IMR-90 (cell line): Measurements from ENCODE around the gene RAB1A. TPM values are rescaled to one million over a fixed set of nuclear protein-coding genes. Genes with fewer than 3 reads are reported as not detected.

Source experiments
- ATAC-seq: fragments of 200-7000 bp; cut with Tn5 transposase; 2 replicates; pipeline ENCODE4 v1.9.1; 2020; ENCODE audit warnings: low read depth, mild to moderate bottlenecking, moderate library complexity
- Bru-seq: library from RNA; stranded (reverse); fragments of 400-500 nt; gene quantifications from one replicate; lab custom pipeline; 2021; lab: Mats Ljungman, UMichigan
- BruChase-seq, 2 experiments: library from RNA; stranded (reverse); fragments of 400-500 nt; gene quantifications; one replicate each; lab custom pipeline; 2021; lab: Mats Ljungman, UMichigan
- BruUV-seq: library from RNA; stranded (reverse); fragments of 400-500 nt; replicated peaks from 2 replicates; lab custom pipeline; 2021; lab: Mats Ljungman, UMichigan
- CTCF ChIA-PET: fragments of 300-600 bp; formaldehyde crosslinking; extraction: SDS; loops from one replicate; lab custom pipeline; 2021; ENCODE audit warnings: antibody characterized with exemption; lab: Yijun Ruan, JAX
- POLR2A ChIA-PET: fragments of 300-600 bp; sonication (Branson Sonifier 250); formaldehyde crosslinking; loops from one replicate; lab custom pipeline; 2022; ENCODE audit warnings: antibody characterized with exemption; ENCODE audit not compliant: unreplicated experiment; lab: Charles Lee
- DNase-seq: peaks from one replicate; pipeline ENCODE4 v3.0.0; 2013
- H2AFZ ChIP-seq: replicated peaks from 2 replicates; pipeline ENCODE3; 2013; ENCODE audit warnings: low read length, mild to moderate bottlenecking; ENCODE audit not compliant: poor library complexity
- H2AK5ac ChIP-seq: 2 replicates; pipeline ENCODE4 v1.6.1; 2013; ENCODE audit warnings: low read depth, low read length, inconsistent platforms
- H2AK9ac ChIP-seq: replicated peaks from 2 replicates; pipeline ENCODE3; 2013; ENCODE audit warnings: mild to moderate bottlenecking, low read depth, low read length, moderate library complexity; ENCODE audit not compliant: poor library complexity
- H2BK120ac ChIP-seq: 2 replicates; pipeline ENCODE4 v1.6.1; 2013; ENCODE audit warnings: low read depth, low read length, inconsistent platforms
- H2BK15ac ChIP-seq: 3 replicates; pipeline ENCODE4 v1.6.1; 2013; ENCODE audit warnings: low read depth, low read length, inconsistent platforms
- H2BK20ac ChIP-seq: 2 replicates; pipeline ENCODE4 v1.6.1; 2013; ENCODE audit warnings: low read depth, mild to moderate bottlenecking, inconsistent platforms, low read length, moderate library complexity
- H2BK5ac ChIP-seq: 2 replicates; pipeline ENCODE4 v1.6.1; 2013; ENCODE audit warnings: mild to moderate bottlenecking, low read depth, low read length, inconsistent platforms; ENCODE audit not compliant: poor library complexity, severe bottlenecking
- H3K14ac ChIP-seq: replicated peaks from 2 replicates; pipeline ENCODE4 v1.6.1; 2013; ENCODE audit warnings: low read depth, low read length, inconsistent platforms
- H3K18ac ChIP-seq: 2 replicates; pipeline ENCODE4 v1.6.1; 2013; ENCODE audit warnings: low read depth, low read length, control low read depth
- H3K23ac ChIP-seq: 2 replicates; pipeline ENCODE4 v1.6.1; 2013; ENCODE audit warnings: low read depth, low read length, inconsistent platforms
- H3K27ac ChIP-seq: 2 replicates; pipeline ENCODE4 v1.5.1; 2013; ENCODE audit warnings: mild to moderate bottlenecking, control low read depth, low read length; ENCODE audit not compliant: insufficient read depth
- H3K27me3 ChIP-seq: 2 replicates; pipeline ENCODE4 v1.6.1; 2013; ENCODE audit warnings: low read length; ENCODE audit not compliant: control insufficient read depth, insufficient read depth
- H3K36me3 ChIP-seq: 2 replicates; pipeline ENCODE4 v1.6.1; 2013; ENCODE audit warnings: low read length, mixed read lengths; ENCODE audit not compliant: control insufficient read depth, insufficient read depth
- H3K4ac ChIP-seq: 2 replicates; pipeline ENCODE4 v1.6.1; 2013; ENCODE audit warnings: low read depth, low read length, inconsistent platforms
- H3K4me1 ChIP-seq: 2 replicates; pipeline ENCODE4 v1.6.1; 2013; ENCODE audit warnings: low read length, mixed read lengths; ENCODE audit not compliant: control insufficient read depth, insufficient read depth
- H3K4me2 ChIP-seq: 2 replicates; pipeline ENCODE4 v1.6.1; 2013; ENCODE audit warnings: low read depth, mild to moderate bottlenecking, control low read depth, low read length, moderate library complexity
- H3K4me3 ChIP-seq: 2 replicates; pipeline ENCODE4 v1.5.1; 2013; ENCODE audit warnings: low read depth, mild to moderate bottlenecking, control low read depth, low read length, moderate library complexity; ENCODE audit not compliant: insufficient read depth
- H3K56ac ChIP-seq: 2 replicates; pipeline ENCODE4 v1.6.1; 2013; ENCODE audit warnings: low read length, inconsistent platforms; ENCODE audit not compliant: insufficient read depth; ENCODE audit errors: extremely low read depth
- H3K79me1 ChIP-seq, 2 experiments: 2 replicates each; pipeline ENCODE4 v1.6.1; 2013; ENCODE audit warnings: low read length in 2 of 2, inconsistent platforms in 1 of 2, low read depth in 1 of 2
- H3K9ac ChIP-seq: 2 replicates; pipeline ENCODE4 v1.6.1; 2013; ENCODE audit warnings: low read depth, low read length, control low read depth
- H3K9me1 ChIP-seq: 2 replicates; pipeline ENCODE4 v1.6.1; 2013; ENCODE audit warnings: low read length, inconsistent platforms; ENCODE audit not compliant: insufficient read depth
- H3K9me3 ChIP-seq: 2 replicates; pipeline ENCODE4 v1.6.1; 2013; ENCODE audit warnings: low read length; ENCODE audit not compliant: control insufficient read depth, insufficient read depth
- H4K20me1 ChIP-seq: 2 replicates; pipeline ENCODE4 v1.6.1; 2013; ENCODE audit warnings: low read length, inconsistent platforms; ENCODE audit not compliant: insufficient read depth
- H4K5ac ChIP-seq: 2 replicates; pipeline ENCODE4 v1.6.1; 2013; ENCODE audit warnings: mild to moderate bottlenecking, low read depth, low read length, control low read depth
- H4K8ac ChIP-seq, 2 experiments: 2 replicates each; pipeline ENCODE4 v1.6.1; 2013; ENCODE audit warnings: low read depth in 2 of 2, low read length in 2 of 2, control low read depth in 1 of 2, inconsistent platforms in 1 of 2
- H4K91ac ChIP-seq: 2 replicates; pipeline ENCODE4 v1.6.1; 2013; ENCODE audit warnings: low read depth, low read length, inconsistent platforms; ENCODE audit not compliant: insufficient read depth
- BHLHE40 ChIP-seq: fragments of 150-350 bp; IDR thresholded peaks from 2 replicates; pipeline ENCODE4 v1.6.1; 2016; ENCODE audit warnings: mild to moderate bottlenecking, low read depth, low read length
- CEBPB ChIP-seq: IDR thresholded peaks from 2 replicates; pipeline ENCODE4 v1.6.1; 2012; ENCODE audit warnings: low read depth, low read length, improper control_type of control experiment
- CHD1 ChIP-seq: IDR thresholded peaks from 2 replicates; pipeline ENCODE4 v1.6.1; 2012; ENCODE audit warnings: low read depth, low read length, improper control_type of control experiment
- FOS ChIP-seq: fragments of 150-350 bp; IDR thresholded peaks from 2 replicates; pipeline ENCODE4 v1.6.1; 2016; ENCODE audit warnings: low read depth, low read length
- MAFK ChIP-seq: IDR thresholded peaks from 2 replicates; pipeline ENCODE4 v1.6.1; 2012; ENCODE audit warnings: low read depth, low read length, improper control_type of control experiment
- MAZ ChIP-seq: IDR thresholded peaks from 2 replicates; pipeline ENCODE4 v1.6.1; 2012; ENCODE audit warnings: low read depth, mild to moderate bottlenecking, low read length, improper control_type of control experiment, moderate library complexity, borderline replicate concordance
- NFE2L2 ChIP-seq: fragments of 150-350 bp; IDR thresholded peaks from 2 replicates; pipeline ENCODE4 v1.6.1; 2016; ENCODE audit warnings: low read depth, mild to moderate bottlenecking, low read length
- POLR2A ChIP-seq: IDR thresholded peaks from 2 replicates; pipeline ENCODE4 v1.6.1; 2012; ENCODE audit warnings: mild to moderate bottlenecking, low read depth, low read length
- RCOR1 ChIP-seq: IDR thresholded peaks from 2 replicates; pipeline ENCODE4 v1.6.1; 2012; ENCODE audit warnings: mild to moderate bottlenecking, low read length, improper control_type of control experiment; ENCODE audit not compliant: insufficient replicate concordance
- RFX5 ChIP-seq: IDR thresholded peaks from 2 replicates; pipeline ENCODE4 v1.8.0; 2012; ENCODE audit warnings: low read depth, mild to moderate bottlenecking, low read length, moderate library complexity
- SMC3 ChIP-seq: fragments of 150-350 bp; IDR thresholded peaks from 2 replicates; pipeline ENCODE4 v1.6.1; 2016; ENCODE audit warnings: low read depth, mild to moderate bottlenecking, antibody characterized with exemption, low read length, moderate library complexity
- WGBS, 2 experiments: methylation state at CpG; one replicate each; pipeline versions ENCODE4 v1.1.5 to v1.1.7; 2013; ENCODE audit warnings: missing lambda C conversion rate in 2 of 2; ENCODE audit not compliant: insufficient read length in 1 of 2; ENCODE audit errors: extremely low coverage in 2 of 2; 5-methylcytosine and 5-hydroxymethylcytosine counted together
- dilution Hi-C: fragments of 300-500 bp; cut with HindIII; formaldehyde crosslinking; loops from one replicate; pipeline ENCODE4 v1.14.3; 2018; ENCODE audit warnings: low sequenced_read_pairs; ENCODE audit not compliant: unreplicated experiment
- in situ Hi-C: fragments of 300-500 bp; cut with MboI; formaldehyde crosslinking; loops from 3 replicates; pipeline ENCODE4 v1.14.3; 2019; ENCODE audit warnings: low sequenced_read_pairs, inconsistent platforms, mixed read lengths
- intact Hi-C: fragments of 100-400 bp; cut with micrococcal nuclease; formaldehyde crosslinking; loops from 2 replicates; pipeline ENCODE4 v1.10.0; 2022
- long read RNA-seq: library from polyadenylated mRNA; unstranded; transcript quantifications from one replicate; pipeline ENCODE4 v2.0.0, GENCODE V29; 2021; ENCODE audit not compliant: unreplicated experiment
- polyA plus RNA-seq, 3 experiments: library from polyadenylated mRNA; depleted of rRNA; stranded (reverse); fragments of >200 nt; gene quantifications; 2 replicates each; pipeline ENCODE4 v1.2.3, GENCODE V29; 2012; ENCODE audit warnings: low replicate concordance in 1 of 3
- total RNA-seq: library from RNA; depleted of rRNA; stranded (reverse); fragments of >200 nt; gene quantifications from 2 replicates; pipeline ENCODE4 v1.2.3, GENCODE V29; 2012; rRNA removed
- TF ChIP-seq, protein P1 (sequence below): fragments of 150-350 bp; IDR thresholded peaks from 2 replicates; pipeline ENCODE4 v1.6.1; 2017; ENCODE audit warnings: mild to moderate bottlenecking, antibody characterized with exemption, low read length, low read depth
- TF ChIP-seq, protein P2 (sequence below): fragments of 150-350 bp; IDR thresholded peaks from 2 replicates; pipeline ENCODE4 v1.6.1; 2016; ENCODE audit warnings: low read depth, mild to moderate bottlenecking, low read length, moderate library complexity, borderline replicate concordance

Gene RAB1A
- total RNA-seq: 114 and 127 TPM in 2 replicates
- 152 and 169 TPM in 2 replicates for polyA plus RNA-seq (2012; rRNA removed)
- 44.4 and 46.8 TPM in 2 replicates for polyA plus RNA-seq (2012; cell fraction: cytosol; rRNA removed)
- polyA plus RNA-seq (2012; cell fraction: nucleus; rRNA removed; ENCODE audit: low replicate concordance): 10.2 and 75.1 TPM in 2 replicates
- Bru-seq, nascent RNA: percentile 97 among the genes with signal in this experiment
- percentile 99 among the genes with signal in this experiment for BruChase-seq, experiment 1, labeled RNA remaining after a 6-hour chase
- BruChase-seq, experiment 2, labeled RNA remaining after a 2-hour chase: percentile 98 among the genes with signal in this experiment
- long read RNA-seq, transcript RAB1A-203 (6 exons, 2,447 nt): major isoform, 222 of 250 reads
- long read RNA-seq, partial matches to known transcripts: 7 of 250 reads
- long read RNA-seq, other reads (novel, unspliced or antisense): 19 of 250 reads

DNA sequence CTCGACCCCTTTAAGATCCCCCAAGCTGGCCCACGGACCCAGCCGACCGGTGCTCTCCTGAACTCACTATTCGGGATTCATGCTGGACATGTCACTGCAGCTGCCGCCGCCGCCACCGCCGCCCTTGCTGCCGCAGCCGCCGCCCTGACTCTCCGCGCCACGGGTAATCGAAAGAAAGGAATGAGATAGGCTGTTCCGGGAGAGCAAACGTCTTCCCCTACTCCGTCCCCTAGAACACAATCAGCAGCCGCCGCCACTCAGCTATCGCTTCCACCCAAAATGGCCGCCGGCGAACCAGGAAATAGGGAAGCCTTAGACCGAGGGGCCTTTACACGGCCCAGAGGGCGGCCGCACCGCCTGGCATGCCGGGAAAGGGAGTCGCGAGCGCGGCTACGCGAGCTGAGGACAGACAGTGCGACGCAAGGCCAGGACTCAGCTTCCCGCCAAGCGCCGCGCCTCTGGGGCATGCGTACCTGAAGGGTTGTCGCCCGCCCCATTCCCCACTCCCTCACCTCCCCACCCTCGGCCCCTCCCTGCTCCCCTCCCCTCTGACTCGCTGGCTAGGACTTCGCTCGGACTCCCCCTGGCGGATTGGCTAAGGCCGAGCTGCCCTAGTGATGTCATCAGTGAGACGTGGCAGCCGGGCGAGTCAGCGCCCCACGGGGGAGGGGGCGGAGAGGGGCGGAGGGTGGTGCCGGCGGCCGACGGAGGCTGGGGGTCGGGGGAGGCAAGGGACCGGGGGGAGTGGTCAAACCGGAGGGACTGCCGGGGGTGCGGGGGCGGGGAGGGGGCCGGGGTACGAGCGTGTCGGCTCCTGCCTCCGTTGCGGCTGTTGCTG, at the start of gene RAB1A:
RAB1A (minus strand) TSS at position 281 of the 838 bp plus-strand sequence; CDS start at position 90, 191 bp downstream.
- Histone ChIP-seq H4K5ac (peak within 1 kb of the TSS; percentile 96), H3K79me1 (peaks cover 3 to 6% of the 10 kb centered on the region in 2 experiments; a peak in 3 of 4 replicates), H4K91ac (peak within 1 kb of the TSS; percentile 93), H3K56ac (peak within 1 kb of the TSS; percentile 89), H2AK5ac (peak within 1 kb of the TSS; percentile 89), H3K4me3 (peak within 1 kb of the TSS; percentile 72), H3K14ac (peak within 1 kb of the TSS; percentile 99), H3K23ac (peak within 1 kb of the TSS; percentile 88), H2AFZ (peak within 1 kb of the TSS; percentile 92), H2BK120ac (peak within 1 kb of the TSS; percentile 81), H3K4me1 (peaks cover 5% of the 10 kb centered on the region), H2BK20ac (peak within 1 kb of the TSS; percentile 8; the same call in 1 of the 2 replicates), H2AK9ac (peak within 1 kb of the TSS; percentile 97), H3K27ac (peak within 1 kb of the TSS; percentile 96), H2BK5ac (peak within 1 kb of the TSS; percentile 90), H3K18ac (peak within 1 kb of the TSS; percentile 93), H3K36me3 (no peaks in the 10 kb centered on the region), H3K4ac (peak within 1 kb of the TSS; percentile 98), H3K27me3 (no peaks in the 10 kb centered on the region), H3K4me2 (peak within 1 kb of the TSS; percentile 100), H4K8ac (peak within 1 kb of the TSS; percentile 92 to 99), H3K9me3 (no peaks in the 10 kb centered on the region), H3K9ac (peak within 1 kb of the TSS; percentile 95), H4K20me1 (peaks cover 48% of the 10 kb centered on the region), H3K9me1 (no peaks in the 10 kb centered on the region; the same call in 1 of the 2 replicates), H2BK15ac (peak within 1 kb of the TSS; percentile 72; the same call in 2 of the 3 replicates)
- no TSS peak for BruUV-seq
- ChIA-PET CTCF (interaction anchor here (0.7 kb wide), 2 partner anchors 46 to 207 kb away, joined by 3 to 4 read pairs; no protein-coding TSS in a partner anchor), POLR2A (interaction anchor here (0.5 to 0.6 kb wide), 4 partner anchors 10 to 379 kb away, joined by 3 to 4 read pairs (median 4); no protein-coding TSS in a partner anchor)
- dilution Hi-C loops (no loop called here), in situ Hi-C loops (no loop called here), intact Hi-C loops (loop anchor here (5.0 kb wide), 2 partner anchors 43 to 97 kb away; partner anchors contain the start of gene ACTR2)
- ATAC-seq (peak; percentile 93), DNase-seq (peak; percentile 100)
- 0% methylated on average over 12 of the region's 76 CpGs; no CpG with 5 or more reads in 1 of the 2 experiments for WGBS, 2 experiments
- TF ChIP-seq BHLHE40 (no peak), MAFK (no peak), CEBPB (0 out of 2 replicates have a peak, but pooled peaks have one; percentile 0), RFX5 (no peak), FOS (0 out of 2 replicates have a peak, but pooled peaks have one; percentile 28), CHD1 (0 out of 2 replicates have a peak, but pooled peaks have one; percentile 40), SMC3 (no peak), NFE2L2 (no peak), RCOR1 (no peak), POLR2A (peak; percentile 93), MAZ (peak; percentile 100)
- TF ChIP-seq, protein P1, sequence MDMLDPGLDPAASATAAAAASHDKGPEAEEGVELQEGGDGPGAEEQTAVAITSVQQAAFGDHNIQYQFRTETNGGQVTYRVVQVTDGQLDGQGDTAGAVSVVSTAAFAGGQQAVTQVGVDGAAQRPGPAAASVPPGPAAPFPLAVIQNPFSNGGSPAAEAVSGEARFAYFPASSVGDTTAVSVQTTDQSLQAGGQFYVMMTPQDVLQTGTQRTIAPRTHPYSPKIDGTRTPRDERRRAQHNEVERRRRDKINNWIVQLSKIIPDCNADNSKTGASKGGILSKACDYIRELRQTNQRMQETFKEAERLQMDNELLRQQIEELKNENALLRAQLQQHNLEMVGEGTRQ: no peak
- TF ChIP-seq, protein P2, sequence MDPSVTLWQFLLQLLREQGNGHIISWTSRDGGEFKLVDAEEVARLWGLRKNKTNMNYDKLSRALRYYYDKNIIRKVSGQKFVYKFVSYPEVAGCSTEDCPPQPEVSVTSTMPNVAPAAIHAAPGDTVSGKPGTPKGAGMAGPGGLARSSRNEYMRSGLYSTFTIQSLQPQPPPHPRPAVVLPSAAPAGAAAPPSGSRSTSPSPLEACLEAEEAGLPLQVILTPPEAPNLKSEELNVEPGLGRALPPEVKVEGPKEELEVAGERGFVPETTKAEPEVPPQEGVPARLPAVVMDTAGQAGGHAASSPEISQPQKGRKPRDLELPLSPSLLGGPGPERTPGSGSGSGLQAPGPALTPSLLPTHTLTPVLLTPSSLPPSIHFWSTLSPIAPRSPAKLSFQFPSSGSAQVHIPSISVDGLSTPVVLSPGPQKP: no peak
